Neutrophil (primary cell): Measurements from ENCODE around the gene ERBB2.

Experiments used
- H3K27ac ChIP-seq: fragments of 200-600 bp; sonication (generic); 2 replicates; pipeline ENCODE4 v1.5.1; 2016; ENCODE audit warnings: mild to moderate bottlenecking, moderate library complexity
- H3K27me3 ChIP-seq: fragments of 200-600 bp; sonication (generic); 2 replicates; pipeline ENCODE4 v1.6.0; 2016; ENCODE audit warnings: mild to moderate bottlenecking
- H3K36me3 ChIP-seq: fragments of 200-600 bp; sonication (generic); 2 replicates; pipeline ENCODE4 v1.5.1; 2017
- H3K4me1 ChIP-seq, 2 experiments: fragments of 200-600 bp in 1 of 2; sonication (generic) in 1 of 2; 1 replicate in 1 of 2; 2 replicates in 1 of 2; pipeline versions ENCODE4 v1.5.1 to v1.6.1; 2013 to 2016; ENCODE audit warnings: low read depth in 1 of 2, low read length in 1 of 2, mild to moderate bottlenecking in 1 of 2, moderate library complexity in 1 of 2; ENCODE audit not compliant: control insufficient read depth in 1 of 2, insufficient read depth in 1 of 2
- H3K4me3 ChIP-seq, 2 experiments: fragments of 200-600 bp in 1 of 2; sonication (generic) in 1 of 2; 1 replicate in 1 of 2; 2 replicates in 1 of 2; pipeline ENCODE4 v1.5.1; 2013 to 2016; ENCODE audit warnings: low read depth in 1 of 2, low read length in 1 of 2, mild to moderate bottlenecking in 1 of 2, moderate library complexity in 1 of 2
- H3K9me3 ChIP-seq: fragments of 200-600 bp; sonication (generic); 2 replicates; pipeline ENCODE4 v1.5.1; 2016
- TF ChIP-seq, protein P1 (sequence below): fragments of 200-600 bp; sonication (generic); IDR thresholded peaks from 2 replicates; pipeline ENCODE4 v1.5.1; 2016; ENCODE audit warnings: antibody characterized with exemption

The ERBB2 gene

DNA sequence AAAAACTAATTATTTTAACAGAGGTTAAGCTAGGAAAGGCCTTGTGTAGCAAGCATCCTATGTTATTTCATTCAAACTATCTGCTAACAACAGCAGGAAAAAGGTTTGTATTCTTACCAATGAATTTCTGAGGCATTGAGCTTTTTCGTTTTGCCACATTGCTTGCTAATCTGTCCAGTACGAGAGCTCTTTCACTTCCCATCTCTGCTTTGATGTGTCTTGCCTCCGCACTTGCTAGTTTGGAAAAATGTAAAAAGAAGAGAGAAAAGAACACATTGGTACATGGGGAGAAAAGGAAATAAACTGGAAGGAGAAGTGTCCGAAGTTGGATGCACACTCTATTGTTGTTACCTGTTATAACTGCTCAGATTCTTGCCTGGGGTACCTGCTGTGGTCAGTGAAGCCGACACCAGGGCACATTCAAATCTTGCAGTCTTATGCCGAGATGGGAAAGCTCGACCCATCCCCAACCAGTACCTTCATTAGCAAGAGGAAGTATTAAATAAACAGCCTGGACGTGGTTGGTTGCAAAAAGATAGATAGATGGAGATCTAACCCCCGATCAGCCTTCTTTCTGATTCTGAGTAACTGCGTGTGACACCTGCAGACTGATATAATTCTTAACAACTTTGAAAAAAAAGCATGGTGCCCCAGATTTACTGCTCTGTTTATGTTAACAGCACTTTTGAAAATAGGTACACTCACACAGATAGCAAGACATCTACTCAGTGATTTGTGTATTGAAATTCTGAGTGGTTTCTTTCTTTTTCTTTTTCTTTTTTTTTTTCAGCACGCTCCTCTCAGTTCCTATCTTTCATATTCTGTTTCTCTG is 77.9 kb downstream of the ERBB2 start:
- Histone ChIP-seq H3K27ac (no peak overlapping the region), H3K27me3 (peaks cover 79% of the 10 kb centered on the region), H3K4me1 (peaks cover 35 to 36% of the 10 kb centered on the region in 2 experiments), H3K36me3 (no peaks in the 10 kb centered on the region), H3K9me3 (no peaks in the 10 kb centered on the region), H3K4me3 (no peak overlapping the region)
- TF ChIP-seq, protein P1, sequence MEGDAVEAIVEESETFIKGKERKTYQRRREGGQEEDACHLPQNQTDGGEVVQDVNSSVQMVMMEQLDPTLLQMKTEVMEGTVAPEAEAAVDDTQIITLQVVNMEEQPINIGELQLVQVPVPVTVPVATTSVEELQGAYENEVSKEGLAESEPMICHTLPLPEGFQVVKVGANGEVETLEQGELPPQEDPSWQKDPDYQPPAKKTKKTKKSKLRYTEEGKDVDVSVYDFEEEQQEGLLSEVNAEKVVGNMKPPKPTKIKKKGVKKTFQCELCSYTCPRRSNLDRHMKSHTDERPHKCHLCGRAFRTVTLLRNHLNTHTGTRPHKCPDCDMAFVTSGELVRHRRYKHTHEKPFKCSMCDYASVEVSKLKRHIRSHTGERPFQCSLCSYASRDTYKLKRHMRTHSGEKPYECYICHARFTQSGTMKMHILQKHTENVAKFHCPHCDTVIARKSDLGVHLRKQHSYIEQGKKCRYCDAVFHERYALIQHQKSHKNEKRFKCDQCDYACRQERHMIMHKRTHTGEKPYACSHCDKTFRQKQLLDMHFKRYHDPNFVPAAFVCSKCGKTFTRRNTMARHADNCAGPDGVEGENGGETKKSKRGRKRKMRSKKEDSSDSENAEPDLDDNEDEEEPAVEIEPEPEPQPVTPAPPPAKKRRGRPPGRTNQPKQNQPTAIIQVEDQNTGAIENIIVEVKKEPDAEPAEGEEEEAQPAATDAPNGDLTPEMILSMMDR = no peak
